Thoracic aorta (tissue), 2 donors: ENCODE data around the gene PPARA. TPM values are rescaled to one million over a fixed set of nuclear protein-coding genes. Genes with fewer than 3 reads are reported as not detected.

Source experiments
- ATAC-seq: fragments of 150-250 bp; one replicate; pipeline ENCODE4 v1.8.0; 2017; ENCODE audit warnings: low read depth; ENCODE audit not compliant: insufficient number of reproducible peaks, low FRiP score
- DNase-seq: peaks from one replicate; pipeline ENCODE4 v3.0.0-alpha.2; 2020; ENCODE audit warnings: low spot score
- H3K27ac ChIP-seq, 2 donors: fragments of 200-600 bp; sonication (generic); 1 replicate in 1 of 2; 2 replicates in 1 of 2; pipeline ENCODE4 v1.5.1; 2016; ENCODE audit warnings: mild to moderate bottlenecking in 2 of 2, moderate library complexity in 2 of 2
- H3K27me3 ChIP-seq: fragments of 200-600 bp; sonication (generic); replicated peaks from 2 replicates; pipeline ENCODE4 v1.6.0; 2016; ENCODE audit warnings: mild to moderate bottlenecking; ENCODE audit not compliant: insufficient read depth
- H3K36me3 ChIP-seq: fragments of 200-600 bp; sonication (generic); one replicate; pipeline ENCODE4 v1.5.1; 2016
- H3K4me1 ChIP-seq, 2 donors: fragments of 200-600 bp; sonication (generic); 1 replicate in 1 of 2; 2 replicates in 1 of 2; pipeline versions ENCODE4 v1.5.1 to v1.6.0; 2016; ENCODE audit warnings: low read depth in 2 of 2, mild to moderate bottlenecking in 1 of 2; ENCODE audit not compliant: control insufficient read depth in 1 of 2
- H3K4me3 ChIP-seq: fragments of 200-600 bp; sonication (generic); 2 replicates; pipeline ENCODE4 v1.5.1; 2016; ENCODE audit warnings: mild to moderate bottlenecking
- H3K9me3 ChIP-seq: fragments of 200-600 bp; sonication (generic); 2 replicates; pipeline ENCODE4 v1.5.1; 2016
- total RNA-seq, 2 donors: library from RNA; depleted of rRNA; stranded (reverse); fragments of >200 nt; gene quantifications; one replicate each; pipeline versions ENCODE4 v1.1.0 to v1.2.3, GENCODE V29; 2016
- TF ChIP-seq, protein P1 (sequence below): fragments of 200-600 bp; sonication (generic); IDR thresholded peaks from one replicate; pipeline ENCODE4 v1.5.1; 2019; ENCODE audit warnings: antibody characterized with exemption

Gene PPARA
- total RNA-seq, 2 donors from 2014 or later, result 21.9 to 67.8 TPM

DNA sequence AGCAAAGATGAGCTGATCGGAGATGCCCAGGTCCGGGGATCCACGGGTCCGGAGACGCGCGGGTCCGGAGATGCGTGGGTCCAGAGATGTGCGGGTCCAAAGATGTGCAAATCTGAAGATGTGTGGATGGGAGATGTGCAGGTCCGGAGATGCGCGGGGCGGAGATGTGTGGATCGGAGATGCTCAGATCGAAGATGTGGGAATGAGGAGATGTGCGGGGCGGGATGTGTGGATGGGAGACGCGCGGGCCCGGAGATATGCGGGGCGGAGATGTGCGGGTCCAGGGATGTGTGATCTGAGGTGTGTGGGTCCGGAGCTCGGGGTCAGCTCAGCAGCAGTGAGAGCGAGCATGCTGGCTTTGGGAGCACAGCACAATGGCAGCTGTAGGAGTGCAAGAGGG is 64.3 kb downstream of the PPARA start:
- Histone ChIP-seq H3K9me3 (peaks cover 2% of the 10 kb centered on the region), H3K4me1 (no peaks in the 10 kb centered on the region), H3K27ac (no peak overlapping the region), H3K27me3 (no peaks in the 10 kb centered on the region), H3K36me3 (peaks cover 40% of the 10 kb centered on the region), H3K4me3 (no peak overlapping the region)
- ATAC-seq (no peak), DNase-seq (no peak)
- TF ChIP-seq, protein P1, sequence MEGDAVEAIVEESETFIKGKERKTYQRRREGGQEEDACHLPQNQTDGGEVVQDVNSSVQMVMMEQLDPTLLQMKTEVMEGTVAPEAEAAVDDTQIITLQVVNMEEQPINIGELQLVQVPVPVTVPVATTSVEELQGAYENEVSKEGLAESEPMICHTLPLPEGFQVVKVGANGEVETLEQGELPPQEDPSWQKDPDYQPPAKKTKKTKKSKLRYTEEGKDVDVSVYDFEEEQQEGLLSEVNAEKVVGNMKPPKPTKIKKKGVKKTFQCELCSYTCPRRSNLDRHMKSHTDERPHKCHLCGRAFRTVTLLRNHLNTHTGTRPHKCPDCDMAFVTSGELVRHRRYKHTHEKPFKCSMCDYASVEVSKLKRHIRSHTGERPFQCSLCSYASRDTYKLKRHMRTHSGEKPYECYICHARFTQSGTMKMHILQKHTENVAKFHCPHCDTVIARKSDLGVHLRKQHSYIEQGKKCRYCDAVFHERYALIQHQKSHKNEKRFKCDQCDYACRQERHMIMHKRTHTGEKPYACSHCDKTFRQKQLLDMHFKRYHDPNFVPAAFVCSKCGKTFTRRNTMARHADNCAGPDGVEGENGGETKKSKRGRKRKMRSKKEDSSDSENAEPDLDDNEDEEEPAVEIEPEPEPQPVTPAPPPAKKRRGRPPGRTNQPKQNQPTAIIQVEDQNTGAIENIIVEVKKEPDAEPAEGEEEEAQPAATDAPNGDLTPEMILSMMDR, result no peak

DNA sequence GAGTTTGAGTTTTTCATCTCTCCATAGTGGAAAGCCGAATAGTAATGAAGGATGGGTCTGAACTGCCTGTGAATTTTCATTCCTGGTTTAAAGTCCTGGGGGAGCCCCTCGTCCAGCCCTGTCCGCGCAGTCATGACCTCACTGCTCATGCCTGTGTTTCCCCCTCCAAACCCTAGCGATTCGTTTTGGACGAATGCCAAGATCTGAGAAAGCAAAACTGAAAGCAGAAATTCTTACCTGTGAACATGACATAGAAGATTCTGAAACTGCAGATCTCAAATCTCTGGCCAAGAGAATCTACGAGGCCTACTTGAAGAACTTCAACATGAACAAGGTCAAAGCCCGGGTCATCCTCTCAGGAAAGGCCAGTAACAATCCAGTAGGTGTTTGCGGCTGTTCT is 69.3 kb downstream of the PPARA start:
- peaks cover 50% of the 10 kb centered on the region for H3K36me3 ChIP-seq

DNA sequence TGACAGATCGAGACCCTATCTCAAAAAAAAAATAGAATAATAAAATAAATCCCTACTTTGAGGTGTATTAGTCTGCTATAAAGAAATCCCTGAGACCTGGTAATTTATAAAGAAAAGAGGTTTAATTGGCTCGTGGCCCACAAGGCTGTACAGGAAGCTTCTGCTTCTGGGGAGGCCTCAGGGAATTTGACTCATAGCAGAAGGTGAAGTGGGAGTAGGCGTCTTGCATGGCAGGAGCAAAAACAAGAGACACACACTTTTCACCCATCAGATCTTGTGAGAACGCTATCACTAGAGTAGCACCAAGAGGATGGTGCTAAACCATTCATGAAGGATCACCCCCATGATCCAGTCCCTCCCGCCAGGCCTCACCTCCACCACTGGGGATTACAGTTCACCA is 70.6 kb downstream of the PPARA start:
- Histone ChIP-seq H3K9me3 (no peaks in the 10 kb centered on the region), H3K36me3 (peaks cover 43% of the 10 kb centered on the region), H3K4me3 (no peak overlapping the region), H3K27me3 (no peaks in the 10 kb centered on the region), H3K4me1 (no peaks in the 10 kb centered on the region), H3K27ac (no peak overlapping the region)
- TF ChIP-seq, protein P1, result no peak
- no peak for ATAC-seq
- DNase-seq, result no peak

More for the DNA sequence above, 69.3 kb downstream of the PPARA start:
- DNase-seq, result no peak
- H3K27me3 ChIP-seq, result no peaks in the 10 kb centered on the region
- H3K4me3 ChIP-seq, result no peak overlapping the region
- H3K4me1 ChIP-seq, result no peaks in the 10 kb centered on the region
- TF ChIP-seq, protein P1, result no peak
- H3K27ac ChIP-seq, result no peak overlapping the region
- no peaks in the 10 kb centered on the region for H3K9me3 ChIP-seq
- no peak for ATAC-seq

DNA sequence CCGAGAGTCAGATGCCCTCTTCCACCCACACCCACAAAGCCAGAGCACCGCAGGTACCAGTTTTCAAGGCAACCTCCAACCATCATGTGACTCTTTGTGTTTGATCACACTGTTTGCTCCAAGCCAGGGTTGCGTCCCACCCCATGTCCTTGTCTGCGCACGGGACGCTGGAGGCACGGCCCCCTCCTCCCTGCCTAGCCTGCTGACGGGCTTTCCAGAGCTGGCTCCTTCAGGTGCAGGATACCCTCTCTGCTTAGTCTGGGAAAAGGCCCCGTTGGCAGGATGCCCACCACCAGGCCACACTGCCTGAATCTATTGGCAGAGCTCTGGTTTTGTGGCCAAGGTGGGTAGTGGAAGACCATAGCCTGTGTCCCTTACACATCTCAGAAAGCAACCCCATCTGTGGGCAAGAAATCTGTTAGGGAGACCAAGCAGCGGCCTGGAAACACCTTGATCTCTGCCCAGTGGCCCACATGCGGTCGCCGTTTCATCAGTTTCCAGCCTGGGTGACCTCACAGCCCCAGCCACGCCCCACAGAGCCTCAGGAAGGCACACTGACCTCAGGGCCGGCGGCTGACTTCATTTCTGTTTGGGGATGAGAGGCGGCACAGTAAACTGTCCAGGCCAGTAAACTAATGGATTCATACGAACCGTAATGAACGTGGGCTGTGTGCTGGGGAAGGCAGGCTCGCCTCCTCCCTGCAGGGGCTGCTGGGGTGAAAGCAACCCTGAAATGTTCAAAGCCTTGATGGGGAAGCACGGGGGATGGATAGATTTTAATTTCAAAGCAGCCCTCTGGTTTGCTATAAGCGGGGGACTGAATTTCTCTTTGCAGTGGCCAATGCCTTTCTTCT is 73.9 kb downstream of the PPARA start:
- TF ChIP-seq, protein P1, result no peak
- no peaks in the 10 kb centered on the region for H3K9me3 ChIP-seq
- no peaks in the 10 kb centered on the region for H3K4me1 ChIP-seq
- DNase-seq (no peak), ATAC-seq (no peak)
- no peak overlapping the region for H3K4me3 ChIP-seq
- peaks cover 22% of the 10 kb centered on the region for H3K36me3 ChIP-seq
- H3K27me3 ChIP-seq, result no peaks in the 10 kb centered on the region
- H3K27ac ChIP-seq, result no peak overlapping the region

DNA sequence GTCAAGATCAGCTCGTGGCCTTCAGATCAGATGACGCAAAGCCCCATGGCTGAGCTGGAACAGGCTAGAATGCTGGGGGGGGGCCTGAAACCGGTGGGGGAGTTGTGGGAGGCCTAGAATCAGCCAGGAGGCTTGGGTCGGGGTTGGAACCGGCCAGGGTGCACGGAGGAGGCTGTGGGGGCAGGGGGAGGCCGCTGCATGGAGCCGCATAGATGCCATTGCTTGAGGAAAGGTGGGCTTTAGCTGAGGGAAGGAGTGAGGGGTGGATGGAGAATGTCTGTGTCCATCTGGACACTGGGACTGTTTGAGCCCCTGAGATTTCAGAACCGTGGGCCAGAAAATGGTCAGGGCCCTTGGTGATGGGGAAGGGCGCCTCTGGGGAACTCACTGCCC is 74.6 kb downstream of the PPARA start:
- H3K27me3 ChIP-seq, result no peaks in the 10 kb centered on the region
- no peak overlapping the region for H3K27ac ChIP-seq
- no peaks in the 10 kb centered on the region for H3K9me3 ChIP-seq
- no peaks in the 10 kb centered on the region for H3K4me1 ChIP-seq
- H3K4me3 ChIP-seq, result no peak overlapping the region
- ATAC-seq (no peak), DNase-seq (no peak)
- peaks cover 16% of the 10 kb centered on the region for H3K36me3 ChIP-seq
- TF ChIP-seq, protein P1, result no peak
